MM.1S (cell line): ENCODE measurements around the gene C19orf38.

Experiments
- EZH2 ChIP-seq: fragments of 300-600 bp; sonication (generic); optimal IDR thresholded peaks from 2 replicates; pipeline ENCODE3; 2017; ENCODE audit warnings: low read depth, mild to moderate bottlenecking, antibody characterized with exemption, low read length, mixed read lengths
- TF ChIP-seq, protein P1 (sequence below): fragments of 300-600 bp; sonication (generic); IDR thresholded peaks from 2 replicates; pipeline ENCODE4 v1.5.1; 2016; ENCODE audit warnings: antibody characterized with exemption, low read length, mixed read lengths

DNA sequence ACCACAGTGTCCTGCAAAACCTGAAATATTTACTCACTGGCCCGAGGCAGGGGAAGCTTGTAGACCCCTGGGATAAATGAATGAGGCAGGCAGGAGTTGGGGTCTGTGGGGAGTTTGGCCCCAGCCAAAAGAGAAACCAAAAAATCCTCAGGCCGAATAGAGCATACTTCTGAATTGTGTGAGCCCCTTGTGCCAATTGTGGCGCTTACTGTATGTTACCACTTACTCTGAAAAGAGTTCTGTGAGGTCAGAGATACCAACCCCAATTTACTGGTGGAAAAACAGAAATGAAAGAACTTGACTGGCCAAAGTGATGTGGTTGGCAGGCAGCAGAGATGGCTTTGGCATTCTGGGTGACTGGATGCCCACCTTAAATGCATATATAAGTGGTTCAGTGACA lies 30.0 kb downstream of the C19orf38 start:
- TF ChIP-seq, protein P1, sequence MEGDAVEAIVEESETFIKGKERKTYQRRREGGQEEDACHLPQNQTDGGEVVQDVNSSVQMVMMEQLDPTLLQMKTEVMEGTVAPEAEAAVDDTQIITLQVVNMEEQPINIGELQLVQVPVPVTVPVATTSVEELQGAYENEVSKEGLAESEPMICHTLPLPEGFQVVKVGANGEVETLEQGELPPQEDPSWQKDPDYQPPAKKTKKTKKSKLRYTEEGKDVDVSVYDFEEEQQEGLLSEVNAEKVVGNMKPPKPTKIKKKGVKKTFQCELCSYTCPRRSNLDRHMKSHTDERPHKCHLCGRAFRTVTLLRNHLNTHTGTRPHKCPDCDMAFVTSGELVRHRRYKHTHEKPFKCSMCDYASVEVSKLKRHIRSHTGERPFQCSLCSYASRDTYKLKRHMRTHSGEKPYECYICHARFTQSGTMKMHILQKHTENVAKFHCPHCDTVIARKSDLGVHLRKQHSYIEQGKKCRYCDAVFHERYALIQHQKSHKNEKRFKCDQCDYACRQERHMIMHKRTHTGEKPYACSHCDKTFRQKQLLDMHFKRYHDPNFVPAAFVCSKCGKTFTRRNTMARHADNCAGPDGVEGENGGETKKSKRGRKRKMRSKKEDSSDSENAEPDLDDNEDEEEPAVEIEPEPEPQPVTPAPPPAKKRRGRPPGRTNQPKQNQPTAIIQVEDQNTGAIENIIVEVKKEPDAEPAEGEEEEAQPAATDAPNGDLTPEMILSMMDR: no peak
- no peak for TF ChIP-seq EZH2
